ENCODE measurements around the gene TBX2.

Gene TBX2

GRCh38 chr17:61402978-61403800 lies 3.5 kb downstream of the TBX2 start:
- DNase-seq, result no peak

GRCh38 chr17:61403801-61404662 lies 4.4 kb downstream of the TBX2 start:
- DNase-seq, result no peak

- DNase-seq, result no peak
These were observed 4.9 kb downstream of the TBX2 start for GRCh38 chr17:61404663-61404912.

GRCh38 chr17:61404913-61405685 lies 5.5 kb downstream of the TBX2 start:
- DNase-seq, result no peak

GRCh38 chr17:61405686-61406536 lies 6.3 kb downstream of the TBX2 start:
- no peak for DNase-seq

- DNase-seq, result no peak
These were observed 6.8 kb downstream of the TBX2 start for GRCh38 chr17:61406537-61406845.

- no peak for DNase-seq
These were observed 7.6 kb downstream of the TBX2 start for GRCh38 chr17:61406971-61407911.

GRCh38 chr17:61408151-61409041 lies 8.8 kb downstream of the TBX2 start:
- no peak for DNase-seq

- DNase-seq, result peak; percentile 27 to 55
These were observed 9.9 kb downstream of the TBX2 start for GRCh38 chr17:61409301-61410112.

- peak; percentile 36 to 45 for DNase-seq
These were observed 10.7 kb downstream of the TBX2 start for GRCh38 chr17:61410141-61411010.

- no peak for DNase-seq
These were observed 11.3 kb downstream of the TBX2 start for GRCh38 chr17:61411011-61411260.

- peak in 1 of 2 donors; percentile 26 for DNase-seq
These were observed 11.9 kb downstream of the TBX2 start for GRCh38 chr17:61411261-61412142.

- peak; percentile 71 to 76 for DNase-seq
These were observed 12.7 kb downstream of the TBX2 start for GRCh38 chr17:61412143-61412859.

GRCh38 chr17:61412860-61413660 lies 13.4 kb downstream of the TBX2 start:
- no peak for DNase-seq

- DNase-seq, result no peak
These were observed 14.1 kb downstream of the TBX2 start for GRCh38 chr17:61413661-61414126.

All from inflammatory macrophage (primary cell).